ENCODE data around the gene IL18BP. TPM values are rescaled to one million over a fixed set of nuclear protein-coding genes. Genes with fewer than 3 reads are reported as not detected.

IL18BP gene
- total and polyA plus RNA-seq, 2 donors = 2.0 to 10.8 TPM

DNA sequence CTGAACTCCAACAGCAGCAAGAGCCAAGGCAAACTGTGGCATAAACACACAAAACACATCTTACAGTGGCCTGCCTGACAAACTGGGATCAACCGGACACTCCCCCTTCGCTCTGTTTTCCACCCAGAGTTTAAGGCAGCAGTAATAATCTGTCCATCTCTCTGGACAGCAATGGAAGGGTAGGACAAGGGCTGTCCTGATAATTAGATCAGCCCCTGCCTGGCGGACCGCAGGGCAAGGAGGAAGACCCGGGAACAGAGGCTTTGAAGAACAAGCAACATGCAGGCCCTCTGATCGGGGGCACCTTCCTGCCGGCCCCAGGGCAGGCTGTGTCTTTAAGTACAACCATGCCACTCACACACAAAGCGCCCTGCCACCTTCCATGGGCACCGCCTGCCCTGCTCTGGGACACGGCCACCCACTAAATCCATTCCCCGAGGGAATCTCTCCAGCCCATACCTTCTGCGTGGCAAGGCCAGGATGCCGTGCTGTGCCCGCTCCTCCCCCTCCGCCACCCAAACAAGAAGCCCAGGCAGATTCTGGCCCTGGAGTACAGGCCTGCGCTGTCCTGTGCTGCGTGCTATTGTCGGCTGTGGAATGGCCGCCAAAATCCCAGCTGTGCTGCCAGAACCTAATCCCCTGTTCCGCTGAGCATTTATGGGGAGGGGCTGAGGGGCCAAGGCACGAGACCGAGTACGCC lies 42.8 kb downstream of the IL18BP start:
- peaks cover 42 to 59% of the 10 kb centered on the region in 2 donors for H3K4me1 ChIP-seq (ENCODE audit: control insufficient read depth in 2 of 2, insufficient read depth in 2 of 2, low read length in 2 of 2)
- peak in 5 of 9 donors; percentile 32 to 72 (median 41) for DNase-seq (ENCODE audit: low read depth in 6 of 9, low spot score in 9 of 9)
- peak overlapping the region; percentile 99 to 100 for H3K27ac ChIP-seq (ENCODE audit: low read depth in 1 of 2, low read length in 1 of 2)
- 2% methylated on average over 23 of the region's 23 CpGs for WGBS
- H3K4me3 ChIP-seq (ENCODE audit: low read length in 2 of 2) = peak overlapping the region; percentile 61 to 81
- H3K27me3 ChIP-seq (ENCODE audit: control insufficient read depth in 2 of 2, insufficient read depth in 1 of 2, low read length in 1 of 2) = no peaks in the 10 kb centered on the region
- H3K9me3 ChIP-seq (ENCODE audit: control insufficient read depth in 2 of 2, insufficient read depth in 1 of 2, low read length in 1 of 2) = no peaks in the 10 kb centered on the region
- H3K36me3 ChIP-seq (ENCODE audit: control insufficient read depth in 2 of 2, insufficient read depth in 2 of 2, low read length in 1 of 2) = peaks cover 6% of the 10 kb centered on the region in 2 donors

DNA sequence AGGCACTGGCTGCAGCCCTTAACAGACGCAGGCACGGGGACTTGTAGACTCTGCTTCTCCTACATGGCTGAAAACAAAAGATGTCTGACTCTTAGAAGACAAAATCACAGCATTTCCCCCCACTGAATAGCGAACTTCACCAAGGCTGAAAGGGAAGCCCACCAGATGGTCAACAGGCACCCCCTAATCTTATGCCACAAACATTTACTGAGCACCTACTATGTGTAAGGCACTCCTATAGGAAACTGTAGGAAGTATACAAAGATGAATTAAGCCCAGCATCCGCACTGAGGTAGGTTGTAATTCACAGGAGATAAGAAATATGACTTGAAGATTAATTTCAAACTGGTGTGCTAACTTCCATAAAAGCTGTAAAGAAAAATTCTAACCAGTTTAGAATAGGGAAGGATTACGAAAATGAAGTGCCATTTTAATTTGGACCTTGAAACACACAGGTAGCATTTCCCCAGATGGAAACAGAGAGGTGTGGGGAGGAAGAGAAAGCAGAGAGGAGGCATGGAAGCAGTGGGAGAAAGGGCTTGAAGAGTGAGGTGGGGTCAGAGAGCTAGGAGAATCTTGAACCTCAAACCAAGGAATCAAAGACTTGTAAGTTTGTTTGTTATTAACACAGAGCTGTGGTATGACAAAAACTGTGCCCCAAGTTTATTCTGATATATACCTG lies 43.5 kb downstream of the IL18BP start:
- Histone ChIP-seq H3K36me3 (ENCODE audit: control insufficient read depth in 2 of 2, insufficient read depth in 2 of 2, low read length in 1 of 2) (peaks cover 6 to 8% of the 10 kb centered on the region in 2 donors), H3K4me3 (ENCODE audit: low read length in 2 of 2) (peak overlapping the region; percentile 61 to 81), H3K27ac (ENCODE audit: low read depth in 1 of 2, low read length in 1 of 2) (peak overlapping the region; percentile 99 to 100), H3K27me3 (ENCODE audit: control insufficient read depth in 2 of 2, insufficient read depth in 1 of 2, low read length in 1 of 2) (no peaks in the 10 kb centered on the region), H3K9me3 (ENCODE audit: control insufficient read depth in 2 of 2, insufficient read depth in 1 of 2, low read length in 1 of 2) (no peaks in the 10 kb centered on the region), H3K4me1 (ENCODE audit: control insufficient read depth in 2 of 2, insufficient read depth in 2 of 2, low read length in 2 of 2) (peaks cover 36 to 52% of the 10 kb centered on the region in 2 donors)
- DNase-seq (ENCODE audit: low read depth in 6 of 9, low spot score in 9 of 9) = peak in 2 of 9 donors; percentile 21 to 41
- WGBS = 27% methylated on average over 5 of the region's 5 CpGs

DNA sequence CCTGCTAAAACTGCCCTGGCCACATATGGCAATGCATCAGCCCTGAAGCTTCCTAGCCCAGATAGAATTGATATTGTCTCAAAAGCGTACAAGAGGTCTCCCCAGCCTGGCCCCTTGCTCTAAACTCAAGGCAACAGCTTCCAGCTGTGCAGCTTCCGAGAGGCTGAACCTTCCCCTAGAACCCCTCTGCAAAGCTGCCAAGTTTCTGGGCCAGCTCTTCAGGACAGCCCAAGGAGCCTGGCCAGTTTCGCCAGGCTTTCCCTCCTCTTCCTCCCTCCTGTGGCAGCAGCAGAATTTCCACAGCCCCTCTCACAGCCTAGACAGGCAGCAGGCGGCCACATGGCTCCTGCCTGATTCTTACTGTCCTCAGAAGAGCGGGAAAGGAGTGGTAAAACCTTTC lies 47.1 kb downstream of the IL18BP start:
- Histone ChIP-seq H3K36me3 (ENCODE audit: control insufficient read depth in 2 of 2, insufficient read depth in 2 of 2, low read length in 1 of 2) (peaks cover 13 to 19% of the 10 kb centered on the region in 2 donors), H3K27ac (ENCODE audit: low read depth in 1 of 2, low read length in 1 of 2) (no peak overlapping the region), H3K9me3 (ENCODE audit: control insufficient read depth in 2 of 2, insufficient read depth in 1 of 2, low read length in 1 of 2) (no peaks in the 10 kb centered on the region), H3K4me3 (ENCODE audit: low read length in 2 of 2) (no peak overlapping the region), H3K27me3 (ENCODE audit: control insufficient read depth in 2 of 2, insufficient read depth in 1 of 2, low read length in 1 of 2) (no peaks in the 10 kb centered on the region), H3K4me1 (ENCODE audit: control insufficient read depth in 2 of 2, insufficient read depth in 2 of 2, low read length in 2 of 2) (peaks cover 10 to 20% of the 10 kb centered on the region in 2 donors)
- WGBS = 98% methylated on average over 5 of the region's 5 CpGs
- DNase-seq (ENCODE audit: low read depth in 6 of 9, low spot score in 9 of 9) = no peak

DNA sequence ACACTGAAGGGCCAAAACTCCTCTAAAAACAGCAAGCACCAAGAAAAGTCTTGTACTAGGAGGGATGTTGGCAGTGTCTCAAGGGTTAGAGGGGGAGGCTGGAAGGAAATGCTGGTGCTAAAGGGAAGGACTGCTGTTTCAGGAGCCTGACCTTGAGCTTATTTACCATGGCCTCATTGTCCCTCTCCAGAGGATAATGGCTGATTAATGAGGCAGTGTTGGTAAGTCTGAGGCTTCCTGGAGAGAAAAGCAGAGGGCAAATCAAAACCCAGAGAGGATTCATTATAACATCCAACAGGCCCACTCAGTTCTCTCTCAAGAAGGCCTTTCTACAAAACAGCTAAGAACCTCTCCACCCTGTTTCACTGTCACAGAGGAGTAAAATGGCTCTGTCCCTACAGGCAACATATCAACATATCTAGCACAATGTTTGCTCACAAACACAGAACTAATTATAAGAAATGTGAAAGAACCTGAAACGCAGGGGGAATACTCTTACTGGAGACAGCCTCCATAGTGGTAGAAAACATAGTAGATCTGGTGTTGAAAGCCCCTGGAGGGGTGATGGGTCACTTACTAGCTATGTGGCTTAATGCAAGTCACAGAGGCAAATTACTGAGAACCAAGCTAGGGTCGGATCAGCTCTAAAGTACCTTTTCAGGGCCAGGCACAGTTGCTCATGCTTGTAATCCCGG lies 50.2 kb downstream of the IL18BP start:
- no peak overlapping the region for H3K27ac ChIP-seq (ENCODE audit: low read depth in 1 of 2, low read length in 1 of 2)

More for the DNA sequence above, 50.2 kb downstream of the IL18BP start:
- DNase-seq (ENCODE audit: low read depth in 6 of 9, low spot score in 9 of 9) = no peak
- no peaks in the 10 kb centered on the region for H3K9me3 ChIP-seq (ENCODE audit: control insufficient read depth in 2 of 2, insufficient read depth in 1 of 2, low read length in 1 of 2)
- H3K4me3 ChIP-seq (ENCODE audit: low read length in 2 of 2) = no peak overlapping the region
- H3K4me1 ChIP-seq (ENCODE audit: control insufficient read depth in 2 of 2, insufficient read depth in 2 of 2, low read length in 2 of 2) = no peaks in the 10 kb centered on the region
- peaks cover 13 to 32% of the 10 kb centered on the region in 2 donors for H3K36me3 ChIP-seq (ENCODE audit: control insufficient read depth in 2 of 2, insufficient read depth in 2 of 2, low read length in 1 of 2)
- H3K27me3 ChIP-seq (ENCODE audit: control insufficient read depth in 2 of 2, insufficient read depth in 1 of 2, low read length in 1 of 2) = no peaks in the 10 kb centered on the region
- WGBS = 96% methylated on average over 3 of the region's 3 CpGs

Other genes starting within 250 kb of the IL18BP start
- gene DEFB108B, start 165.7 kb upstream of the IL18BP start, total RNA-seq = not detected
- not detected for gene DEFB108B, start 165.7 kb upstream of the IL18BP start, polyA plus RNA-seq
- gene DEFB131B, start 120.5 kb upstream of the IL18BP start, total RNA-seq = not detected
- gene DEFB131B, start 120.5 kb upstream of the IL18BP start, polyA plus RNA-seq = not detected
- 6.9 TPM for gene XNDC1N, start 70.3 kb upstream of the IL18BP start, total RNA-seq
- 3.0 TPM for gene XNDC1N, start 70.3 kb upstream of the IL18BP start, polyA plus RNA-seq
- gene RNF121, start 69.9 kb upstream of the IL18BP start, total RNA-seq = 13.0 TPM
- gene RNF121, start 69.9 kb upstream of the IL18BP start, polyA plus RNA-seq = 10.3 TPM
- 76.4 TPM for gene NUMA1, start 81.6 kb downstream of the IL18BP start, total RNA-seq
- 210 TPM for gene NUMA1, start 81.6 kb downstream of the IL18BP start, polyA plus RNA-seq
- gene LRRC51, start 81.9 kb downstream of the IL18BP start, total RNA-seq = 5.3 TPM
- gene LRRC51, start 81.9 kb downstream of the IL18BP start, polyA plus RNA-seq = 5.3 TPM
- 74.5 TPM for gene LAMTOR1, start 104.4 kb downstream of the IL18BP start, total RNA-seq
- 104 TPM for gene LAMTOR1, start 104.4 kb downstream of the IL18BP start, polyA plus RNA-seq
- gene TOMT, start 107.0 kb downstream of the IL18BP start, total RNA-seq = not detected
- not detected for gene TOMT, start 107.0 kb downstream of the IL18BP start, polyA plus RNA-seq
- 89.9 TPM for gene ANAPC15, start 113.8 kb downstream of the IL18BP start, total RNA-seq
- 56.3 TPM for gene ANAPC15, start 113.8 kb downstream of the IL18BP start, polyA plus RNA-seq
- gene FOLR3, start 136.8 kb downstream of the IL18BP start, total RNA-seq = 0.33 TPM
- gene FOLR3, start 136.8 kb downstream of the IL18BP start, polyA plus RNA-seq = 0.82 TPM
- gene FOLR1, start 193.2 kb downstream of the IL18BP start, total RNA-seq = 0.47 TPM
- gene FOLR1, start 193.2 kb downstream of the IL18BP start, polyA plus RNA-seq = 0.98 TPM
- 27.8 TPM for gene FOLR2, start 217.9 kb downstream of the IL18BP start, total RNA-seq
- gene FOLR2, start 217.9 kb downstream of the IL18BP start, polyA plus RNA-seq = 32.7 TPM
- gene INPPL1, start 225.9 kb downstream of the IL18BP start, total RNA-seq = 27.7 TPM
- gene INPPL1, start 225.9 kb downstream of the IL18BP start, polyA plus RNA-seq = 58.3 TPM
- gene PHOX2A, start 245.3 kb downstream of the IL18BP start, total RNA-seq = 0.05 TPM
- 0.11 TPM for gene PHOX2A, start 245.3 kb downstream of the IL18BP start, polyA plus RNA-seq